OCI-LY7 (cell line): Measurements from ENCODE around the gene EEIG1. TPM values are rescaled to one million over a fixed set of nuclear protein-coding genes. Genes with fewer than 3 reads are reported as not detected.
A peak's percentile ranks its signal among the peaks of the same experiment; 100 is the strongest.

Experiments used
- BruUV-seq: library from RNA; stranded (reverse); fragments of 400-500 nt; replicated peaks from 2 replicates; lab custom pipeline; 2021; lab: Mats Ljungman, UMichigan
- CTCF ChIA-PET: fragments of 300-600 bp; sonication (Branson Sonifier 250); formaldehyde crosslinking; loops from one replicate; lab custom pipeline; 2022; ENCODE audit warnings: antibody characterized with exemption; ENCODE audit not compliant: unreplicated experiment; lab: Charles Lee
- POLR2A ChIA-PET: fragments of 300-600 bp; sonication (Branson Sonifier 250); formaldehyde crosslinking; loops from one replicate; lab custom pipeline; 2022; ENCODE audit warnings: antibody characterized with exemption; lab: Charles Lee
- DNase-seq: peaks from one replicate; pipeline ENCODE4 v3.0.0-alpha.2; 2015; ENCODE audit warnings: low spot score
- H2AFZ ChIP-seq: fragments of 200-600 bp; sonication (generic), shearing (Covaris generic); 2 replicates; pipeline ENCODE4 v1.6.1; 2014; ENCODE audit warnings: mild to moderate bottlenecking, antibody characterized with exemption, low read length, moderate library complexity
- H3K27ac ChIP-seq: fragments of 200-600 bp; sonication (generic); 2 replicates; pipeline ENCODE4 v1.5.1; 2014; ENCODE audit warnings: mixed run types, low read depth, mild to moderate bottlenecking, moderate library complexity, low read length, inconsistent platforms; ENCODE audit not compliant: poor library complexity, severe bottlenecking
- H3K36me3 ChIP-seq: fragments of 200-600 bp; sonication (generic); 2 replicates; pipeline ENCODE4 v1.6.1; 2014; ENCODE audit warnings: mild to moderate bottlenecking, antibody characterized with exemption, low read length, moderate library complexity, mixed read lengths; ENCODE audit not compliant: insufficient read depth
- H3K4me1 ChIP-seq: fragments of 200-600 bp; sonication (generic); 2 replicates; pipeline ENCODE4 v1.5.1; 2014; ENCODE audit warnings: mild to moderate bottlenecking, low read length; ENCODE audit not compliant: insufficient read depth, poor library complexity, severe bottlenecking
- H3K4me2 ChIP-seq: fragments of 200-600 bp; sonication (generic); 2 replicates; pipeline ENCODE4 v1.6.1; 2014; ENCODE audit warnings: mild to moderate bottlenecking, low read length
- H3K4me3 ChIP-seq: fragments of 200-600 bp; sonication (generic); 2 replicates; pipeline ENCODE4 v1.5.1; 2014; ENCODE audit warnings: mild to moderate bottlenecking, low read depth, low read length; ENCODE audit not compliant: poor library complexity, severe bottlenecking
- H3K79me2 ChIP-seq: fragments of 200-600 bp; sonication (generic); 2 replicates; pipeline ENCODE4 v1.6.1; 2016; ENCODE audit warnings: low read depth, mild to moderate bottlenecking, low read length, moderate library complexity, mixed read lengths; ENCODE audit not compliant: insufficient read depth
- H3K9me2 ChIP-seq: fragments of 200-600 bp; sonication (generic); 2 replicates; pipeline ENCODE4 v1.6.1; 2016; ENCODE audit warnings: mild to moderate bottlenecking, low read length, mixed read lengths; ENCODE audit not compliant: insufficient read depth
- H3K9me3 ChIP-seq: fragments of 200-600 bp; sonication (generic); 2 replicates; pipeline ENCODE4 v1.6.1; 2014; ENCODE audit warnings: mild to moderate bottlenecking, mixed run types, low read length, mixed read lengths
- H4K20me1 ChIP-seq: fragments of 200-600 bp; sonication (generic); 2 replicates; pipeline ENCODE4 v1.6.1; 2014; ENCODE audit warnings: mild to moderate bottlenecking, antibody characterized with exemption, low read length, moderate library complexity, mixed read lengths; ENCODE audit not compliant: insufficient read depth
- EZH2phosphoT487 ChIP-seq: fragments of 200-600 bp; sonication (generic); IDR thresholded peaks from 2 replicates; pipeline ENCODE4 v1.6.1; 2018; ENCODE audit warnings: low read depth, borderline replicate concordance, mild to moderate bottlenecking, mixed run types, antibody characterized with exemption, low read length, moderate library complexity, mixed read lengths
- intact Hi-C: fragments of 100-400 bp; cut with micrococcal nuclease; formaldehyde crosslinking; loops from one replicate; pipeline ENCODE4 v1.10.0; 2022; ENCODE audit not compliant: unreplicated experiment
- total RNA-seq, 2 experiments: library from RNA; depleted of rRNA in 1 of 2; stranded (reverse); fragments of >200 nt in 1 of 2; shearing (Covaris generic) in 1 of 2; gene quantifications; 2 replicates each; pipeline ENCODE4 v1.2.3, GENCODE V29; 2014 to 2022
- TF ChIP-seq, protein P1 (sequence below): fragments of 200-600 bp; sonication (generic); conservative IDR thresholded peaks from 2 replicates; pipeline ENCODE4 v1.5.1; 2014; ENCODE audit warnings: mild to moderate bottlenecking, antibody characterized with exemption, low read length, moderate library complexity, mixed read lengths

The EEIG1 gene
- total RNA-seq, 2 experiments from 2014 or later: 25.8 to 60.1 TPM

GRCh38 chr9:127977884-127978647 lies 2.7 kb downstream of the EEIG1 start:
- H3K9me2 ChIP-seq: no peaks in the 10 kb centered on the region
- H3K4me2 ChIP-seq: peak overlapping the region; percentile 84
- no TSS peak for BruUV-seq
- H3K27ac ChIP-seq: peak overlapping the region; percentile 65
- ChIA-PET POLR2A (interaction anchor here (0.5 to 1.4 kb wide), 7 partner anchors 18 to 310 kb away, joined by 3 to 5 read pairs (median 3); no protein-coding TSS in a partner anchor), CTCF (interaction anchor here (1.1 kb wide), 1 partner anchor 23 kb away, joined by 5 read pairs; no protein-coding TSS in a partner anchor)
- TF ChIP-seq, protein P1, sequence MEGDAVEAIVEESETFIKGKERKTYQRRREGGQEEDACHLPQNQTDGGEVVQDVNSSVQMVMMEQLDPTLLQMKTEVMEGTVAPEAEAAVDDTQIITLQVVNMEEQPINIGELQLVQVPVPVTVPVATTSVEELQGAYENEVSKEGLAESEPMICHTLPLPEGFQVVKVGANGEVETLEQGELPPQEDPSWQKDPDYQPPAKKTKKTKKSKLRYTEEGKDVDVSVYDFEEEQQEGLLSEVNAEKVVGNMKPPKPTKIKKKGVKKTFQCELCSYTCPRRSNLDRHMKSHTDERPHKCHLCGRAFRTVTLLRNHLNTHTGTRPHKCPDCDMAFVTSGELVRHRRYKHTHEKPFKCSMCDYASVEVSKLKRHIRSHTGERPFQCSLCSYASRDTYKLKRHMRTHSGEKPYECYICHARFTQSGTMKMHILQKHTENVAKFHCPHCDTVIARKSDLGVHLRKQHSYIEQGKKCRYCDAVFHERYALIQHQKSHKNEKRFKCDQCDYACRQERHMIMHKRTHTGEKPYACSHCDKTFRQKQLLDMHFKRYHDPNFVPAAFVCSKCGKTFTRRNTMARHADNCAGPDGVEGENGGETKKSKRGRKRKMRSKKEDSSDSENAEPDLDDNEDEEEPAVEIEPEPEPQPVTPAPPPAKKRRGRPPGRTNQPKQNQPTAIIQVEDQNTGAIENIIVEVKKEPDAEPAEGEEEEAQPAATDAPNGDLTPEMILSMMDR: 0 out of 2 replicates have a peak, but pooled peaks have one; percentile 25
- TF ChIP-seq EZH2phosphoT487: no peak
- DNase-seq: no peak
- H3K4me1 ChIP-seq: peaks cover 68% of the 10 kb centered on the region
- peaks cover 84% of the 10 kb centered on the region for H3K79me2 ChIP-seq
- H3K4me3 ChIP-seq: peak overlapping the region; percentile 80
- peaks cover 33% of the 10 kb centered on the region; the same call in 1 of the 2 replicates for H4K20me1 ChIP-seq
- intact Hi-C loops: no loop called here
- H3K36me3 ChIP-seq: peaks cover 56% of the 10 kb centered on the region
- H2AFZ ChIP-seq: no peak overlapping the region
- H3K9me3 ChIP-seq: no peaks in the 10 kb centered on the region

GRCh38 chr9:127977009-127977883 lies 3.5 kb downstream of the EEIG1 start:
- H3K36me3 ChIP-seq: peaks cover 56% of the 10 kb centered on the region

More at GRCh38 chr9:127977009-127977883, 3.5 kb downstream of the EEIG1 start:
- H4K20me1 ChIP-seq: peaks cover 33% of the 10 kb centered on the region; the same call in 1 of the 2 replicates
- H3K4me1 ChIP-seq: peaks cover 68% of the 10 kb centered on the region
- no peak for DNase-seq
- no peak for TF ChIP-seq EZH2phosphoT487
- TF ChIP-seq, protein P1: no peak; the same call in 1 of the 2 replicates
- H3K9me2 ChIP-seq: no peaks in the 10 kb centered on the region
- peak overlapping the region; percentile 80 for H3K4me3 ChIP-seq
- H2AFZ ChIP-seq: no peak overlapping the region
- POLR2A ChIA-PET: interaction anchor here (0.6 to 1.4 kb wide), 6 partner anchors 8 to 128 kb away, joined by 3 to 5 read pairs (median 4); no protein-coding TSS in a partner anchor
- no TSS peak for BruUV-seq
- CTCF ChIA-PET: interaction anchor here (1.1 kb wide), 1 partner anchor 22 kb away, joined by 5 read pairs; no protein-coding TSS in a partner anchor
- peak overlapping the region; percentile 65 for H3K27ac ChIP-seq
- H3K4me2 ChIP-seq: peak overlapping the region; percentile 84
- no peaks in the 10 kb centered on the region for H3K9me3 ChIP-seq
- peaks cover 90% of the 10 kb centered on the region for H3K79me2 ChIP-seq
- intact Hi-C loops: no loop called here
